ENCODE results near the gene NFATC1.

The NFATC1 gene

GRCh38 chr18:79436556-79437275, 41.0 kb downstream of the NFATC1 start:
- H3K4me3 ChIP-seq (ENCODE audit: low read depth, low read length): no peak overlapping the region
- no peak for DNase-seq (ENCODE audit: low read depth)
- no peak for TF ChIP-seq CTCF (IDR thresholded peaks at IDR 0.05; ENCODE audit: control insufficient read depth, extremely low read depth, insufficient read depth)

- no peak for TF ChIP-seq CTCF (IDR thresholded peaks at IDR 0.05; ENCODE audit: control insufficient read depth, extremely low read depth, insufficient read depth)
- H3K4me3 ChIP-seq (ENCODE audit: low read depth, low read length): 0 out of 2 replicates have a peak overlapping the region, but pooled peaks have one; percentile 9
- DNase-seq (ENCODE audit: low read depth): no peak
These were observed 42.6 kb downstream of the NFATC1 start for GRCh38 chr18:79438089-79438897.

GRCh38 chr18:79438898-79439627, 43.3 kb downstream of the NFATC1 start:
- H3K4me3 ChIP-seq (ENCODE audit: low read depth, low read length): 0 out of 2 replicates have a peak overlapping the region, but pooled peaks have one; percentile 9
- no peak for TF ChIP-seq CTCF (IDR thresholded peaks at IDR 0.05; ENCODE audit: control insufficient read depth, extremely low read depth, insufficient read depth)
- DNase-seq (ENCODE audit: low read depth): peak; percentile 62

- H3K4me3 ChIP-seq (ENCODE audit: low read depth, low read length): no peak overlapping the region
- no peak for TF ChIP-seq CTCF (IDR thresholded peaks at IDR 0.05; ENCODE audit: control insufficient read depth, extremely low read depth, insufficient read depth)
- DNase-seq (ENCODE audit: low read depth): no peak
These were observed 43.9 kb downstream of the NFATC1 start for GRCh38 chr18:79439628-79440023.

GRCh38 chr18:79440316-79441110, 44.8 kb downstream of the NFATC1 start:
- no peak for DNase-seq (ENCODE audit: low read depth)
- TF ChIP-seq CTCF (IDR thresholded peaks at IDR 0.05; ENCODE audit: control insufficient read depth, extremely low read depth, insufficient read depth): no peak
- H3K4me3 ChIP-seq (ENCODE audit: low read depth, low read length): no peak overlapping the region

- TF ChIP-seq CTCF (IDR thresholded peaks at IDR 0.05; ENCODE audit: control insufficient read depth, extremely low read depth, insufficient read depth): no peak
- DNase-seq (ENCODE audit: low read depth): no peak
- H3K4me3 ChIP-seq (ENCODE audit: low read depth, low read length): no peak overlapping the region
These were observed 45.7 kb downstream of the NFATC1 start for GRCh38 chr18:79441420-79441819.
